HCT116 (cell line): ENCODE measurements around the gene FLT3. TPM values are rescaled to one million over a fixed set of nuclear protein-coding genes. Genes with fewer than 3 reads are reported as not detected.

ENCODE experiments used
- ATAC-seq: fragments of 200-7000 bp; cut with Tn5 transposase; 2 replicates; pipeline ENCODE4 v1.9.1; 2020; ENCODE audit warnings: mild to moderate bottlenecking, moderate library complexity
- BruUV-seq: library from RNA; stranded (reverse); fragments of 400-500 nt; replicated peaks from 2 replicates; lab custom pipeline; 2021; lab: Mats Ljungman, UMichigan
- CTCF ChIA-PET: fragments of 300-600 bp; sonication (Branson Sonifier 250); formaldehyde crosslinking; loops from one replicate; lab custom pipeline; 2021; ENCODE audit warnings: antibody characterized with exemption; lab: Charles Lee
- POLR2A ChIA-PET: fragments of 300-600, 350-600 bp; sonication (Branson Sonifier 250); formaldehyde crosslinking; loops from one replicate; lab custom pipeline; 2021; ENCODE audit warnings: antibody characterized with exemption; lab: Charles Lee
- RAD21 ChIA-PET, 2 experiments: fragments of 300-600 bp; sonication (Branson Sonifier 250); formaldehyde crosslinking; loops; one replicate each; lab custom pipeline; 2023; ENCODE audit warnings: low total read pairs in 2 of 2; ENCODE audit not compliant: uncharacterized antibody in 2 of 2, unreplicated experiment in 2 of 2, low non-redundant PET in 1 of 2; lab: Charles Lee
- DNase-seq: peaks from one replicate; pipeline ENCODE4 v3.0.0-alpha.2; 2010; ENCODE audit warnings: low read depth, low spot score
- H2AFZ ChIP-seq: fragments of 200-600 bp; shearing (Covaris generic), sonication (generic); 2 replicates; pipeline ENCODE4 v1.6.1; 2017; ENCODE audit warnings: low read depth, mixed run types, mixed read lengths, antibody characterized with exemption, low read length; ENCODE audit not compliant: poor library complexity, severe bottlenecking
- H3K27ac ChIP-seq: 2 replicates; pipeline ENCODE4 v1.5.1; 2012; ENCODE audit warnings: low read depth, low read length
- H3K27me3 ChIP-seq: fragments of 200-600 bp; sonication (generic); 2 replicates; pipeline ENCODE4 v1.6.1; 2016; ENCODE audit warnings: mixed run types, low read length, mixed read lengths; ENCODE audit not compliant: insufficient read depth
- H3K36me3 ChIP-seq, 2 experiments: fragments of 200-500 bp in 1 of 2; fragments of 200-600 bp in 1 of 2; sonication (Bioruptor generic) in 1 of 2; sonication (generic) in 1 of 2; 2 replicates each; pipeline versions ENCODE4 v1.5.1 to v1.6.1; 2014 to 2016; ENCODE audit warnings: low read length in 2 of 2, inconsistent platforms in 1 of 2, mixed read lengths in 1 of 2, mixed run types in 1 of 2; ENCODE audit not compliant: insufficient read depth in 2 of 2, control insufficient read depth in 1 of 2
- H3K4me1 ChIP-seq, 2 experiments: fragments of 200-600 bp in 1 of 2; sonication (generic) in 1 of 2; 2 replicates each; pipeline versions ENCODE4 v1.5.1 to v1.6.1; 2012 to 2017; ENCODE audit warnings: low read length in 2 of 2, inconsistent platforms in 1 of 2, mild to moderate bottlenecking in 1 of 2, mixed read lengths in 1 of 2, mixed run types in 1 of 2, moderate library complexity in 1 of 2; ENCODE audit not compliant: insufficient read depth in 2 of 2, control insufficient read depth in 1 of 2
- H3K4me2 ChIP-seq: fragments of 200-600 bp; sonication (generic); 2 replicates; pipeline ENCODE4 v1.6.1; 2017; ENCODE audit warnings: mixed run types, low read length, mixed read lengths
- H3K4me3 ChIP-seq, 2 experiments: fragments of 200-600 bp in 1 of 2; sonication (generic) in 1 of 2; replicated peaks in 1 of 2; 2 replicates each; pipeline ENCODE4 v1.5.1; 2011 to 2016; ENCODE audit warnings: low read length in 2 of 2, control low read depth in 1 of 2, low read depth in 1 of 2, mild to moderate bottlenecking in 1 of 2, mixed read lengths in 1 of 2, mixed run types in 1 of 2
- H3K79me2 ChIP-seq: fragments of 200-600 bp; sonication (generic); 2 replicates; pipeline ENCODE4 v1.6.1; 2017; ENCODE audit warnings: mild to moderate bottlenecking, mixed run types, low read length, moderate library complexity, mixed read lengths; ENCODE audit not compliant: insufficient read depth
- H3K9ac ChIP-seq: fragments of 200-600 bp; sonication (generic); 2 replicates; pipeline ENCODE4 v1.6.1; 2016; ENCODE audit warnings: low read length, mixed read lengths
- H3K9me2 ChIP-seq: fragments of 200-600 bp; sonication (generic), shearing (Covaris generic); 2 replicates; pipeline ENCODE4 v1.6.1; 2017; ENCODE audit warnings: mixed run types, mild to moderate bottlenecking, moderate library complexity; ENCODE audit not compliant: insufficient read depth
- H3K9me3 ChIP-seq, 2 experiments: fragments of 200-500 bp in 1 of 2; fragments of 200-600 bp in 1 of 2; sonication (Bioruptor generic) in 1 of 2; sonication (generic) in 1 of 2; 2 replicates each; pipeline ENCODE4 v1.6.1; 2014 to 2017; ENCODE audit warnings: low read length in 2 of 2, mixed read lengths in 2 of 2, inconsistent platforms in 1 of 2, low read depth in 1 of 2, mild to moderate bottlenecking in 1 of 2, mixed run types in 1 of 2, moderate library complexity in 1 of 2; ENCODE audit not compliant: control insufficient read depth in 1 of 2, insufficient read depth in 1 of 2
- H4K20me1 ChIP-seq: fragments of 200-600 bp; sonication (generic), shearing (Covaris generic); 2 replicates; pipeline ENCODE4 v1.6.1; 2017; ENCODE audit warnings: mixed run types, mild to moderate bottlenecking, moderate library complexity; ENCODE audit not compliant: insufficient read depth
- EGR1 ChIP-seq: IDR thresholded peaks from 2 replicates; pipeline ENCODE4 v1.6.1; 2012; ENCODE audit warnings: low read depth
- EZH2phosphoT487 ChIP-seq: fragments of 200-600 bp; IDR thresholded peaks from 2 replicates; pipeline ENCODE4 v1.6.1; 2018; ENCODE audit warnings: antibody characterized with exemption, borderline replicate concordance
- POLR2A ChIP-seq: IDR thresholded peaks from 2 replicates; pipeline ENCODE4 v1.7.0; 2011; ENCODE audit warnings: borderline replicate concordance; ENCODE audit not compliant: insufficient read depth, insufficient read length; ENCODE audit errors: extremely low read depth
- RAD21 ChIP-seq: IDR thresholded peaks from 2 replicates; pipeline ENCODE4 v1.6.1; 2012; ENCODE audit warnings: low read depth, mild to moderate bottlenecking
- intact Hi-C: fragments of 100-400 bp; cut with micrococcal nuclease; formaldehyde crosslinking; loops from 2 replicates; pipeline ENCODE4 v1.10.0; 2022
- total RNA-seq: library from RNA; stranded (reverse); gene quantifications from one replicate; pipeline ENCODE4 v1.2.1, GENCODE V29; 2021; ENCODE audit not compliant: unreplicated experiment
- TF ChIP-seq, protein P1 (sequence below): IDR thresholded peaks from 2 replicates; pipeline ENCODE4 v1.6.1; 2011; ENCODE audit warnings: mild to moderate bottlenecking, low read length, moderate library complexity; ENCODE audit not compliant: insufficient replicate concordance; ENCODE audit errors: extremely low read depth
- TF ChIP-seq, protein P2 (sequence below), 3 experiments: fragments of 200-600 bp in 1 of 3; sonication (generic) in 1 of 3; IDR thresholded peaks in 2 of 3; conservative IDR thresholded peaks in 1 of 3; 2 replicates each; pipeline ENCODE4 v1.5.1; 2012 to 2017; ENCODE audit warnings: low read depth in 2 of 3, low read length in 2 of 3, antibody characterized with exemption in 1 of 3, borderline replicate concordance in 1 of 3, control low read depth in 1 of 3, mild to moderate bottlenecking in 1 of 3, mixed read lengths in 1 of 3, mixed run types in 1 of 3, moderate library complexity in 1 of 3; ENCODE audit not compliant: insufficient read depth in 1 of 3

The FLT3 gene
- total RNA-seq, 1 experiment from 2014 or later, result 0.17 TPM

DNA sequence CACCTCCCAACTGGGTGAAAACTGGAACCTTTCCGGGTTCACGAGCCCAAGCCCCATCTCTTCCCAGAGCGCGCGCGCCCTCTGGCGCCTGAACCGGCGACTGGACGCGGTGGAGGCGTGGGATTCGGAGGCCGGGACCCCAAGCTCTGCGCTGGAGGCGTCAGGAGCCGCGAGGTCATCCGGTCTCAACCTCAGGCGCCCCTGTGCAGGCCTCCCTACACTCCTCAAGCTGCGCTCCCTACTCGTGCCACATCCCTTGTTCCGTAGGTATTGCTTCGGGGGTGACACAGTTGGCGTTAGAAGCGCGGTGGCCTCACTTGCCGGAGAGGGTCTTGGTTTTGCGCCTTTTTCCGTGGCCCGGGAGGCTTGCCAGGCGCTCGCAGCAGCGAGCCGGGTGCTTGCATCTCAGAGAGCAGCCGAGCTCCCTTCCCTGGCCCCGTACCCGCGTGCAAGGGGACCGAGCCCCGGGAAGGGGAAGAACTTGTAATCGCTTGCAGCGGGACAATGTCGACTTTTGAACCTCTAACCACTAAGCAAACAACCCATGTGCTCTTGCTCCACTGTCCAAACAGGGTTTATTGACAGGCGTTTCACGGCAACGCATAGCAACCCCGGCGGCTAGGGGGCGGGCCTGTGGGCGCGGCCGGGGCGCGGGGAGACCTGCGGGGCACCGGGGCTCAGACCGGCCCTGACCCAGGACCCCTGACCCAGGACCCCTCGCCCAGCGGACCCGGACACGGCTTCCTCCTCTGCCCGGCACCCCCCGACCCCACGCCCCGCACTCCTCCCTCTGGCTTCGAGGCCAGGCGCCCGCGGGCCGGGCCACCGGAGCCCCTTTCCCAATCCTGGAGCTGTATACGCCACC lies 139.8 kb downstream of the FLT3 start:
- no peaks in the 10 kb centered on the region for H3K27me3 ChIP-seq
- ATAC-seq (peak; percentile 87), DNase-seq (no peak)
- H4K20me1 ChIP-seq, result no peaks in the 10 kb centered on the region
- H3K4me1 ChIP-seq, result peaks cover 3 to 6% of the 10 kb centered on the region in 2 experiments; a peak in 1 of 4 replicates
- ChIA-PET CTCF (no interaction called here), POLR2A (no interaction called here), RAD21 (no interaction called here)
- 0 out of 2 replicates have a peak overlapping the region, but pooled peaks have one; percentile 0 for H3K9ac ChIP-seq
- H3K36me3 ChIP-seq, result peaks cover 0 to 4% of the 10 kb centered on the region in 2 experiments; a peak in 1 of 4 replicates
- peak overlapping the region; percentile 37 for H3K4me2 ChIP-seq
- no peaks in the 10 kb centered on the region for H3K9me2 ChIP-seq
- no peak overlapping the region for H3K4me3 ChIP-seq
- TF ChIP-seq, protein P1, sequence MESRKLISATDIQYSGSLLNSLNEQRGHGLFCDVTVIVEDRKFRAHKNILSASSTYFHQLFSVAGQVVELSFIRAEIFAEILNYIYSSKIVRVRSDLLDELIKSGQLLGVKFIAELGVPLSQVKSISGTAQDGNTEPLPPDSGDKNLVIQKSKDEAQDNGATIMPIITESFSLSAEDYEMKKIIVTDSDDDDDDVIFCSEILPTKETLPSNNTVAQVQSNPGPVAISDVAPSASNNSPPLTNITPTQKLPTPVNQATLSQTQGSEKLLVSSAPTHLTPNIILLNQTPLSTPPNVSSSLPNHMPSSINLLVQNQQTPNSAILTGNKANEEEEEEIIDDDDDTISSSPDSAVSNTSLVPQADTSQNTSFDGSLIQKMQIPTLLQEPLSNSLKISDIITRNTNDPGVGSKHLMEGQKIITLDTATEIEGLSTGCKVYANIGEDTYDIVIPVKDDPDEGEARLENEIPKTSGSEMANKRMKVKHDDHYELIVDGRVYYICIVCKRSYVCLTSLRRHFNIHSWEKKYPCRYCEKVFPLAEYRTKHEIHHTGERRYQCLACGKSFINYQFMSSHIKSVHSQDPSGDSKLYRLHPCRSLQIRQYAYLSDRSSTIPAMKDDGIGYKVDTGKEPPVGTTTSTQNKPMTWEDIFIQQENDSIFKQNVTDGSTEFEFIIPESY, result no peak
- TF ChIP-seq POLR2A, result no peak
- TF ChIP-seq, protein P2, sequence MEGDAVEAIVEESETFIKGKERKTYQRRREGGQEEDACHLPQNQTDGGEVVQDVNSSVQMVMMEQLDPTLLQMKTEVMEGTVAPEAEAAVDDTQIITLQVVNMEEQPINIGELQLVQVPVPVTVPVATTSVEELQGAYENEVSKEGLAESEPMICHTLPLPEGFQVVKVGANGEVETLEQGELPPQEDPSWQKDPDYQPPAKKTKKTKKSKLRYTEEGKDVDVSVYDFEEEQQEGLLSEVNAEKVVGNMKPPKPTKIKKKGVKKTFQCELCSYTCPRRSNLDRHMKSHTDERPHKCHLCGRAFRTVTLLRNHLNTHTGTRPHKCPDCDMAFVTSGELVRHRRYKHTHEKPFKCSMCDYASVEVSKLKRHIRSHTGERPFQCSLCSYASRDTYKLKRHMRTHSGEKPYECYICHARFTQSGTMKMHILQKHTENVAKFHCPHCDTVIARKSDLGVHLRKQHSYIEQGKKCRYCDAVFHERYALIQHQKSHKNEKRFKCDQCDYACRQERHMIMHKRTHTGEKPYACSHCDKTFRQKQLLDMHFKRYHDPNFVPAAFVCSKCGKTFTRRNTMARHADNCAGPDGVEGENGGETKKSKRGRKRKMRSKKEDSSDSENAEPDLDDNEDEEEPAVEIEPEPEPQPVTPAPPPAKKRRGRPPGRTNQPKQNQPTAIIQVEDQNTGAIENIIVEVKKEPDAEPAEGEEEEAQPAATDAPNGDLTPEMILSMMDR (IDR thresholded peaks at IDR 0.05 in 2 of 3, conservative IDR thresholded peaks at IDR 0.05 in 1 of 3; ENCODE audit: borderline replicate concordance in 1 of 3, insufficient read depth in 1 of 3, low read depth in 2 of 3, low read length in 2 of 3), result peak; percentile 27 to 55 (median 48); a peak in 5 of 6 replicates
- peak; percentile 43 for TF ChIP-seq RAD21
- no peak for TF ChIP-seq EGR1
- no peak for TF ChIP-seq EZH2phosphoT487
- H3K79me2 ChIP-seq, result peaks cover 10% of the 10 kb centered on the region
- H3K9me3 ChIP-seq, result no peaks in the 10 kb centered on the region
- H2AFZ ChIP-seq, result no peak overlapping the region
- H3K27ac ChIP-seq, result no peak overlapping the region
- intact Hi-C loops, result no loop called here
- no TSS peak for BruUV-seq
